ENCODE measurements around the gene CCDC59.

- TF ChIP-seq CTCF (IDR thresholded peaks at IDR 0.05; ENCODE audit: low read depth, low read length) (no peak), POLR2A (IDR thresholded peaks at IDR 0.05; ENCODE audit: extremely low read depth, insufficient read length) (no peak), MAX (IDR thresholded peaks at IDR 0.05; ENCODE audit: low read depth, low read length) (no peak)
Observed at GRCh38 chr12:82314406-82314892, 43.7 kb downstream of the CCDC59 start.
